ENCODE data around the gene P2RY1.
"Not testable (repeated sequence)": the region's sequence is repeated elsewhere in the genome, so short reads cannot be mapped to it uniquely, and the experiment has no call there.

The P2RY1 gene

GRCh38 chr3:152839511-152839910, 4.6 kb downstream of the P2RY1 start:
- DNase-seq: no peak

GRCh38 chr3:152841131-152841530, 6.2 kb downstream of the P2RY1 start:
- DNase-seq: no peak

- no peak for DNase-seq
Measured at GRCh38 chr3:152842413-152842812, 7.5 kb downstream of the P2RY1 start.

- no peak for DNase-seq
Measured at GRCh38 chr3:152843955-152844354, 9.0 kb downstream of the P2RY1 start.

- not testable (repeated sequence) for DNase-seq
Measured at GRCh38 chr3:152846572-152847202, 11.8 kb downstream of the P2RY1 start.

GRCh38 chr3:152847599-152847998, 12.7 kb downstream of the P2RY1 start:
- not testable (repeated sequence) for DNase-seq

GRCh38 chr3:152849996-152850578, 15.2 kb downstream of the P2RY1 start:
- DNase-seq: no peak

- DNase-seq: no peak
Measured at GRCh38 chr3:152853196-152853595, 18.3 kb downstream of the P2RY1 start.

- no peak for DNase-seq
Measured at GRCh38 chr3:152857082-152857481, 22.2 kb downstream of the P2RY1 start.

- no peak for DNase-seq
Measured at GRCh38 chr3:152858170-152858800, 23.4 kb downstream of the P2RY1 start.

GRCh38 chr3:152860736-152861135, 25.8 kb downstream of the P2RY1 start:
- no peak for DNase-seq

- DNase-seq: no peak
Measured at GRCh38 chr3:152865668-152866245, 30.8 kb downstream of the P2RY1 start.

GRCh38 chr3:152870027-152870426, 35.1 kb downstream of the P2RY1 start:
- DNase-seq: no peak

- not testable (repeated sequence) for DNase-seq
Measured at GRCh38 chr3:152873314-152873713, 38.4 kb downstream of the P2RY1 start.

GRCh38 chr3:152874896-152875749, 40.2 kb downstream of the P2RY1 start:
- DNase-seq: no peak

- DNase-seq: no peak
Measured at GRCh38 chr3:152879130-152879789, 44.3 kb downstream of the P2RY1 start.

GRCh38 chr3:152879790-152880174, 44.9 kb downstream of the P2RY1 start:
- no peak for DNase-seq

GRCh38 chr3:152885076-152885475, 50.1 kb downstream of the P2RY1 start:
- no peak for DNase-seq
